Measurements from ENCODE around the gene LYPD1.

The LYPD1 gene

GRCh38 chr2:132595186-132595585 lies 74.8 kb downstream of the LYPD1 start:
- DNase-seq (ENCODE audit: low read depth in 2 of 2): no peak
